ENCODE data around the gene SNX6. TPM values are rescaled to one million over a fixed set of nuclear protein-coding genes. Genes with fewer than 3 reads are reported as not detected.
"Not testable (repeated sequence)": the region's sequence is repeated elsewhere in the genome, so short reads cannot be mapped to it uniquely, and the experiment has no call there.

SNX6 gene
- total RNA-seq, 1 donor from 2014 or later: 83.9 TPM

GRCh38 chr14:34527591-34527990 is 102.4 kb downstream of the SNX6 start:
- H3K27me3 Mint-ChIP-seq: no peaks in the 10 kb centered on the region
- no peak for DNase-seq (ENCODE audit: extremely low spot score, unreplicated experiment)
- TF ChIP-seq CTCF (conservative IDR thresholded peaks at IDR 0.05): no peak
- no peaks in the 10 kb centered on the region for H3K4me1 Mint-ChIP-seq (ENCODE audit: unreplicated experiment)
- H3K36me3 Mint-ChIP-seq: peaks cover 23% of the 10 kb centered on the region
- no peaks in the 10 kb centered on the region for H3K9me3 Mint-ChIP-seq
- no peak overlapping the region for H3K27ac Mint-ChIP-seq
- H3K4me3 Mint-ChIP-seq: no peak overlapping the region

- not testable (repeated sequence) for H3K9me3 Mint-ChIP-seq; H3K4me3 Mint-ChIP-seq; H3K27ac Mint-ChIP-seq; H3K27me3 Mint-ChIP-seq; DNase-seq (ENCODE audit: extremely low spot score, unreplicated experiment); H3K4me1 Mint-ChIP-seq (ENCODE audit: unreplicated experiment)
- peaks cover 33% of the 10 kb centered on the region for H3K36me3 Mint-ChIP-seq
Measured at GRCh38 chr14:34524216-34524615, 105.7 kb downstream of the SNX6 start.

- peaks cover 41% of the 10 kb centered on the region for H3K36me3 Mint-ChIP-seq
- TF ChIP-seq CTCF (conservative IDR thresholded peaks at IDR 0.05): no peak
- H3K27me3 Mint-ChIP-seq: no peaks in the 10 kb centered on the region
- H3K4me1 Mint-ChIP-seq (ENCODE audit: unreplicated experiment): no peaks in the 10 kb centered on the region
- H3K4me3 Mint-ChIP-seq: no peak overlapping the region
- DNase-seq (ENCODE audit: extremely low spot score, unreplicated experiment): no peak
- H3K9me3 Mint-ChIP-seq: no peaks in the 10 kb centered on the region
- H3K27ac Mint-ChIP-seq: no peak overlapping the region
Measured at GRCh38 chr14:34522496-34522895, 107.5 kb downstream of the SNX6 start.

GRCh38 chr14:34521071-34521470 is 108.9 kb downstream of the SNX6 start:
- H3K4me3 Mint-ChIP-seq; H3K27ac Mint-ChIP-seq; DNase-seq (ENCODE audit: extremely low spot score, unreplicated experiment); H3K27me3 Mint-ChIP-seq; H3K4me1 Mint-ChIP-seq (ENCODE audit: unreplicated experiment); H3K9me3 Mint-ChIP-seq: not testable (repeated sequence)
- peaks cover 47% of the 10 kb centered on the region for H3K36me3 Mint-ChIP-seq

- not testable (repeated sequence) for H3K27me3 Mint-ChIP-seq; H3K4me1 Mint-ChIP-seq (ENCODE audit: unreplicated experiment); DNase-seq (ENCODE audit: extremely low spot score, unreplicated experiment); H3K27ac Mint-ChIP-seq; H3K9me3 Mint-ChIP-seq; H3K4me3 Mint-ChIP-seq
- H3K36me3 Mint-ChIP-seq: peaks cover 48% of the 10 kb centered on the region
Measured at GRCh38 chr14:34520304-34520970, 109.5 kb downstream of the SNX6 start.

Other genes with a start within 250 kb of the SNX6 start
- gene SPTSSA, start 167.9 kb downstream of the SNX6 start, total RNA-seq (ENCODE audit: low replicate concordance): 14.9 and 19.6 TPM in 2 replicates
- gene EAPP, start 90.4 kb downstream of the SNX6 start, total RNA-seq (ENCODE audit: low replicate concordance): 36.8 and 38.3 TPM in 2 replicates
- gene CFL2, start 84.4 kb upstream of the SNX6 start, total RNA-seq (ENCODE audit: low replicate concordance): 21.9 and 35.8 TPM in 2 replicates
- 27.0 and 28.2 TPM in 2 replicates for gene BAZ1A, start 245.2 kb upstream of the SNX6 start, total RNA-seq (ENCODE audit: low replicate concordance)